ENCODE results near the gene MLXIP.

The MLXIP gene

GRCh38 chr12:122129131-122129530 lies 50.6 kb downstream of the MLXIP start:
- Histone ChIP-seq H3K36me3 (ENCODE audit: control insufficient read depth in 1 of 2, insufficient read depth in 2 of 2, low read length in 2 of 2) (peaks cover 57 to 64% of the 10 kb centered on the region in 2 donors), H3K27me3 (ENCODE audit: low read depth, low read length) (no peaks in the 10 kb centered on the region), H3K4me1 (ENCODE audit: control insufficient read depth in 1 of 2, insufficient read depth in 2 of 2, low read length in 2 of 2) (peaks cover 5 to 26% of the 10 kb centered on the region in 2 donors), H3K27ac (ENCODE audit: low read length) (no peak overlapping the region), H3K4me3 (ENCODE audit: low read depth in 1 of 2, low read length in 2 of 2) (no peak overlapping the region), H3K9me3 (ENCODE audit: control insufficient read depth in 1 of 2, low read length in 2 of 2) (no peaks in the 10 kb centered on the region)

- Histone ChIP-seq H3K27ac (ENCODE audit: low read length) (no peak overlapping the region), H3K27me3 (ENCODE audit: low read depth, low read length) (no peaks in the 10 kb centered on the region), H3K36me3 (ENCODE audit: control insufficient read depth in 1 of 2, insufficient read depth in 2 of 2, low read length in 2 of 2) (peaks cover 59 to 69% of the 10 kb centered on the region in 2 donors), H3K4me1 (ENCODE audit: control insufficient read depth in 1 of 2, insufficient read depth in 2 of 2, low read length in 2 of 2) (peaks cover 5 to 21% of the 10 kb centered on the region in 2 donors), H3K9me3 (ENCODE audit: control insufficient read depth in 1 of 2, low read length in 2 of 2) (no peaks in the 10 kb centered on the region), H3K4me3 (ENCODE audit: low read depth in 1 of 2, low read length in 2 of 2) (no peak overlapping the region)
Measured at GRCh38 chr12:122130150-122130549, 51.6 kb downstream of the MLXIP start.

GRCh38 chr12:122133192-122133950 lies 54.8 kb downstream of the MLXIP start:
- no peak overlapping the region for H3K4me3 ChIP-seq (ENCODE audit: low read depth in 1 of 2, low read length in 2 of 2)
- no peak overlapping the region for H3K27ac ChIP-seq (ENCODE audit: low read length)
- H3K27me3 ChIP-seq (ENCODE audit: low read depth, low read length) = no peaks in the 10 kb centered on the region
- H3K9me3 ChIP-seq (ENCODE audit: control insufficient read depth in 1 of 2, low read length in 2 of 2) = no peaks in the 10 kb centered on the region
- no peaks in the 10 kb centered on the region for H3K4me1 ChIP-seq (ENCODE audit: control insufficient read depth in 1 of 2, insufficient read depth in 2 of 2, low read length in 2 of 2)
- H3K36me3 ChIP-seq (ENCODE audit: control insufficient read depth in 1 of 2, insufficient read depth in 2 of 2, low read length in 2 of 2) = peaks cover 63 to 80% of the 10 kb centered on the region in 2 donors

GRCh38 chr12:122135437-122136031 lies 57.0 kb downstream of the MLXIP start:
- Histone ChIP-seq H3K9me3 (ENCODE audit: control insufficient read depth in 1 of 2, low read length in 2 of 2) (no peaks in the 10 kb centered on the region), H3K36me3 (ENCODE audit: control insufficient read depth in 1 of 2, insufficient read depth in 2 of 2, low read length in 2 of 2) (peaks cover 50 to 78% of the 10 kb centered on the region in 2 donors), H3K4me1 (ENCODE audit: control insufficient read depth in 1 of 2, insufficient read depth in 2 of 2, low read length in 2 of 2) (no peaks in the 10 kb centered on the region), H3K27ac (ENCODE audit: low read length) (no peak overlapping the region), H3K4me3 (ENCODE audit: low read depth in 1 of 2, low read length in 2 of 2) (no peak overlapping the region), H3K27me3 (ENCODE audit: low read depth, low read length) (no peaks in the 10 kb centered on the region)

GRCh38 chr12:122137229-122137628 lies 58.7 kb downstream of the MLXIP start:
- peaks cover 51 to 84% of the 10 kb centered on the region in 2 donors for H3K36me3 ChIP-seq (ENCODE audit: control insufficient read depth in 1 of 2, insufficient read depth in 2 of 2, low read length in 2 of 2)
- H3K4me1 ChIP-seq (ENCODE audit: control insufficient read depth in 1 of 2, insufficient read depth in 2 of 2, low read length in 2 of 2) = no peaks in the 10 kb centered on the region
- H3K4me3 ChIP-seq (ENCODE audit: low read depth in 1 of 2, low read length in 2 of 2) = no peak overlapping the region
- H3K9me3 ChIP-seq (ENCODE audit: control insufficient read depth in 1 of 2, low read length in 2 of 2) = no peaks in the 10 kb centered on the region
- no peak overlapping the region for H3K27ac ChIP-seq (ENCODE audit: low read length)
- H3K27me3 ChIP-seq (ENCODE audit: low read depth, low read length) = no peaks in the 10 kb centered on the region

GRCh38 chr12:122137681-122138080 lies 59.1 kb downstream of the MLXIP start:
- Histone ChIP-seq H3K36me3 (ENCODE audit: control insufficient read depth in 1 of 2, insufficient read depth in 2 of 2, low read length in 2 of 2) (peaks cover 51 to 85% of the 10 kb centered on the region in 2 donors), H3K27me3 (ENCODE audit: low read depth, low read length) (no peaks in the 10 kb centered on the region), H3K27ac (ENCODE audit: low read length) (no peak overlapping the region), H3K9me3 (ENCODE audit: control insufficient read depth in 1 of 2, low read length in 2 of 2) (no peaks in the 10 kb centered on the region), H3K4me1 (ENCODE audit: control insufficient read depth in 1 of 2, insufficient read depth in 2 of 2, low read length in 2 of 2) (no peaks in the 10 kb centered on the region), H3K4me3 (ENCODE audit: low read depth in 1 of 2, low read length in 2 of 2) (no peak overlapping the region)

GRCh38 chr12:122138181-122138580 lies 59.6 kb downstream of the MLXIP start:
- Histone ChIP-seq H3K4me3 (ENCODE audit: low read depth in 1 of 2, low read length in 2 of 2) (no peak overlapping the region), H3K36me3 (ENCODE audit: control insufficient read depth in 1 of 2, insufficient read depth in 2 of 2, low read length in 2 of 2) (peaks cover 51 to 85% of the 10 kb centered on the region in 2 donors), H3K4me1 (ENCODE audit: control insufficient read depth in 1 of 2, insufficient read depth in 2 of 2, low read length in 2 of 2) (no peaks in the 10 kb centered on the region), H3K9me3 (ENCODE audit: control insufficient read depth in 1 of 2, low read length in 2 of 2) (no peaks in the 10 kb centered on the region), H3K27me3 (ENCODE audit: low read depth, low read length) (no peaks in the 10 kb centered on the region), H3K27ac (ENCODE audit: low read length) (no peak overlapping the region)

- no peaks in the 10 kb centered on the region for H3K4me1 ChIP-seq (ENCODE audit: control insufficient read depth in 1 of 2, insufficient read depth in 2 of 2, low read length in 2 of 2)
- H3K36me3 ChIP-seq (ENCODE audit: control insufficient read depth in 1 of 2, insufficient read depth in 2 of 2, low read length in 2 of 2) = peaks cover 54 to 85% of the 10 kb centered on the region in 2 donors
- H3K27me3 ChIP-seq (ENCODE audit: low read depth, low read length) = no peaks in the 10 kb centered on the region
- H3K4me3 ChIP-seq (ENCODE audit: low read depth in 1 of 2, low read length in 2 of 2) = no peak overlapping the region
- no peaks in the 10 kb centered on the region for H3K9me3 ChIP-seq (ENCODE audit: control insufficient read depth in 1 of 2, low read length in 2 of 2)
- no peak overlapping the region for H3K27ac ChIP-seq (ENCODE audit: low read length)
Measured at GRCh38 chr12:122138616-122139015, 60.1 kb downstream of the MLXIP start.

GRCh38 chr12:122139266-122139665 lies 60.7 kb downstream of the MLXIP start:
- Histone ChIP-seq H3K27me3 (ENCODE audit: low read depth, low read length) (no peaks in the 10 kb centered on the region), H3K4me1 (ENCODE audit: control insufficient read depth in 1 of 2, insufficient read depth in 2 of 2, low read length in 2 of 2) (no peaks in the 10 kb centered on the region), H3K36me3 (ENCODE audit: control insufficient read depth in 1 of 2, insufficient read depth in 2 of 2, low read length in 2 of 2) (peaks cover 54 to 84% of the 10 kb centered on the region in 2 donors), H3K4me3 (ENCODE audit: low read depth in 1 of 2, low read length in 2 of 2) (no peak overlapping the region), H3K27ac (ENCODE audit: low read length) (no peak overlapping the region), H3K9me3 (ENCODE audit: control insufficient read depth in 1 of 2, low read length in 2 of 2) (no peaks in the 10 kb centered on the region)

GRCh38 chr12:122139941-122140340 lies 61.4 kb downstream of the MLXIP start:
- Histone ChIP-seq H3K9me3 (ENCODE audit: control insufficient read depth in 1 of 2, low read length in 2 of 2) (no peaks in the 10 kb centered on the region), H3K27me3 (ENCODE audit: low read depth, low read length) (no peaks in the 10 kb centered on the region), H3K4me1 (ENCODE audit: control insufficient read depth in 1 of 2, insufficient read depth in 2 of 2, low read length in 2 of 2) (no peaks in the 10 kb centered on the region), H3K4me3 (ENCODE audit: low read depth in 1 of 2, low read length in 2 of 2) (no peak overlapping the region), H3K27ac (ENCODE audit: low read length) (no peak overlapping the region), H3K36me3 (ENCODE audit: control insufficient read depth in 1 of 2, insufficient read depth in 2 of 2, low read length in 2 of 2) (peaks cover 54 to 83% of the 10 kb centered on the region in 2 donors)

GRCh38 chr12:122140467-122141257 lies 62.1 kb downstream of the MLXIP start:
- Histone ChIP-seq H3K4me3 (ENCODE audit: low read depth in 1 of 2, low read length in 2 of 2) (no peak overlapping the region), H3K9me3 (ENCODE audit: control insufficient read depth in 1 of 2, low read length in 2 of 2) (no peaks in the 10 kb centered on the region), H3K36me3 (ENCODE audit: control insufficient read depth in 1 of 2, insufficient read depth in 2 of 2, low read length in 2 of 2) (peaks cover 47 to 80% of the 10 kb centered on the region in 2 donors), H3K4me1 (ENCODE audit: control insufficient read depth in 1 of 2, insufficient read depth in 2 of 2, low read length in 2 of 2) (no peaks in the 10 kb centered on the region), H3K27ac (ENCODE audit: low read length) (no peak overlapping the region), H3K27me3 (ENCODE audit: low read depth, low read length) (no peaks in the 10 kb centered on the region)
